GM19372 (cell line): Measurements from ENCODE around the gene SBF2.

Experiments
- ATAC-seq: cut with Tn5 transposase; IDR thresholded peaks from one replicate; pipeline ENCODE4 v1.9.1; 2021; ENCODE audit warnings: mild to moderate bottlenecking, low read depth, moderate library complexity; ENCODE audit not compliant: unreplicated experiment

Gene SBF2

GRCh38 chr11:10293423-10294289, at the start of gene SBF2:
Gene SBF2 (minus strand): TSS chr11:10294219. CDS start chr11:10294069, 150 bp downstream.
- ATAC-seq: peak; percentile 48

GRCh38 chr11:10338287-10338686, 44.3 kb upstream of the SBF2 start:
- ATAC-seq: no peak

DNA sequence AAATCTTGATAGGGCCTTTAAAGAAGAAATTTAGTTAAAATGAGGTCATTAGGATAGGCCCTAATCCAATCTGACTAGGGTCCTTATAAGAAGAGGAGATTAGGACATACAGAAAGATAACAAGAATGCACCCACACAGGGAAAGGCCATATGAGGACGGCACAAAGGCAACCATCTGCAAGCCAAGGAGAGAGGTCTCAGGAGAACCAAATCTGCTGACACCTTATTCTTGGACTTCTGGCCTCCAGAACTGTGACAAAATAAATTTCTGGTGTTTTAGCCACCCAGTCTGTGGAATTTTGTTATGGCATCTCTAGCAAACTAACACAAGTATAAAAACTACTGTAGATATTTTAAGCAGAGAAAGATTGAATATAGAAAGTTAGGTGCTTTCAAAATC, 39.5 kb upstream of the SBF2 start:
- no peak for ATAC-seq

- ATAC-seq: no peak
Observed at GRCh38 chr11:10331548-10332289, 37.7 kb upstream of the SBF2 start.

GRCh38 chr11:10329935-10330334, 35.9 kb upstream of the SBF2 start:
- ATAC-seq: no peak

- ATAC-seq: no peak
Observed at GRCh38 chr11:10329356-10329755, 35.3 kb upstream of the SBF2 start.

DNA sequence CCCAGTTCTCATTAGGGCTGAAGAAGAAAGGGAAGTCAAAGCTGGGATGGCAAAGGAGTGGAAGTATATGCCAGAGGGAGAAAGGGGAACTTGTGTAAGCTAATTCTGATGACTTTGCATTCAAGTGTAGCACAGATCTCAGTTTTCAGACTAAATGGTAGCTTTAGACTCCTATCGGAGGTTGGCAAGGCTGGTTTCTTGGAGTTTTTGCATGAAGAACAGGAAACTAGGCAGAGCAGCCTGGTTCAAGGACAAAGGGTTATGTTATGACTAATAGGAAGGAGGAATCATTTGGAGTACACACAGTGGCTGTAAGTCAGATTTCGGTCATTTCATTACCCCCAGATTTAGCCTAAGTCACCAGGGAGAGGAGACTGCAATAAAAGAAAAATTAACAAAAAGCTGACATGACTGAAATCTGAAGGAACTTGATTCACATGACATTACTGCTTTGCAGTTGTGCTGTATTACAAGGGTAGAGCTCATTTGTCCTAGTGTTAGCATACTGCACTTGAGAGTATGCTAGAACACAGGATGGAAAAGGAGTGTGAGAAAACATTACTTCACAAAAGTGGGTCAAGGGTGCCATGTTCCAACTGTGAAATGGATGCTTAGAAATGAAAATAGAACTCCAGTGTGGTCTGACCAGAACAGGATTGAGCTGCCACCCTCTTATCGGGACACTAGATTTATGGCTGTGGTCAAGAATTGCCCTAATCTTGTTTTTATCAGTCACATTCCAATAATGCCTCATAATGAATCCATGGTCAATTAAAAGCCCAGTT, 34.5 kb upstream of the SBF2 start:
- no peak for ATAC-seq

- ATAC-seq: no peak
Observed at GRCh38 chr11:10327254-10327653, 33.2 kb upstream of the SBF2 start.

DNA sequence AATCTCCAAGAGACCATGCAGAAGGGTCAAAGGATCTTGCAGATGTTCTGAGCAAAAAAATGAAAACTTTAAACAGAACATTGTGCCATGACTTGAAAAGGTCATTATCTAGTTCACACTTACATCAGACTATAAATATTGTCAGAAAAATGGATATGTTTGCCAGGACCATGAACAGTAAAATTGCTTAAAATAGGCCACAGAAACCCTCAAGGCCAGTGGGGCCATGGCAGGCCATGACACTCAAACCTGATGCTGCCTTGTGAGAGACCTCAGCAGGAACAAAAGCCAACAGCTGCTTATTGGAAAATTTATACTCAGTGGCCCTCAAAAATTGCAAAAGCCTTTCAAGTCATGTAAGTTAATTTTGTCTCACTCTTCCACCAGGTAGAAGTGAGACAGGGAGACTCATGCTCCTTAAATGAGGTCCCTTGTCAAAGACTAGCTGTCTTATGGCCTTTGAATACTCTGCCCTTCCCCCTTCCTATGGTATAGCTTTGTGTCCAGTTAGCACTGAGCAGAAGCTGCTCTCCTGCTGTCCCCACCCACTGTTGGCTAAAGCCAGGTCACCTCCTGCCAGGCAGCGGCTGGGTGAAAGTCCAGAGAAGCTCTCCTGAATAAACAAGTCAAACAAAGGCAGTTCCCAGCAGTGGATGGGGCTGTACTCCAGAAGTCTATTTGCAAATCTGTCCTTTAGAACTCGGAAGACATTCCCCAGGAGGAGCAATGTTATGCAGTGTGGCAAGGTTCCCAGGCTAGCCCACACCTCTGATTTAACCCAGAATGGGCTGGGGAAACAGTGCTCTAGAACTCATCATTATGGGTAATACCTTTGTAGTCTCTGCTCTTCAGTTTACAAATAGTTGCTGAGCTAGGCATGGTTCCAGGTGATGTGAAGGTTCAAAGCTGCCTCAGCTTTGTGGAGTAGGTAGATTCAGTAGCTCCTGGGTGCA, 32.3 kb upstream of the SBF2 start:
- no peak for ATAC-seq

- ATAC-seq: no peak
Observed at GRCh38 chr11:10325277-10326011, 31.4 kb upstream of the SBF2 start.

GRCh38 chr11:10324474-10324873, 30.5 kb upstream of the SBF2 start:
- ATAC-seq: no peak

DNA sequence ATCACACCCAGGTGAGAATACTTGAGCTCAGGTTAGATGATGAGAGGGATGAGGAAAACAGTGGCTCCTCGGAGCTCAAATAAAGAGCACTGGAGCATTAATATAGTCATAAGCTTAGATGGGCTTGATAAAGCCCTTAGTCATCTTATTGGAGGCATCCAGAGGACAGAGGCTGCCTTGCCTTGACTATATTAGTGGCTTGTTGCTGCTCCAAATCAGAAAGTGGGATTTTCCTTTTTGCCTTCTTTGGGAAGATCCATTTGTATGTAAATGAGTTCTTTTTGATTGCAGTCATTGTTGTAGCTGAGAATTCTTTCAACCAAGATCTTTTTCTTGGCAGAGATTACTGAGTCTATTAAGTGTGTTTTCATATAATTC, 29.8 kb upstream of the SBF2 start:
- no peak for ATAC-seq

DNA sequence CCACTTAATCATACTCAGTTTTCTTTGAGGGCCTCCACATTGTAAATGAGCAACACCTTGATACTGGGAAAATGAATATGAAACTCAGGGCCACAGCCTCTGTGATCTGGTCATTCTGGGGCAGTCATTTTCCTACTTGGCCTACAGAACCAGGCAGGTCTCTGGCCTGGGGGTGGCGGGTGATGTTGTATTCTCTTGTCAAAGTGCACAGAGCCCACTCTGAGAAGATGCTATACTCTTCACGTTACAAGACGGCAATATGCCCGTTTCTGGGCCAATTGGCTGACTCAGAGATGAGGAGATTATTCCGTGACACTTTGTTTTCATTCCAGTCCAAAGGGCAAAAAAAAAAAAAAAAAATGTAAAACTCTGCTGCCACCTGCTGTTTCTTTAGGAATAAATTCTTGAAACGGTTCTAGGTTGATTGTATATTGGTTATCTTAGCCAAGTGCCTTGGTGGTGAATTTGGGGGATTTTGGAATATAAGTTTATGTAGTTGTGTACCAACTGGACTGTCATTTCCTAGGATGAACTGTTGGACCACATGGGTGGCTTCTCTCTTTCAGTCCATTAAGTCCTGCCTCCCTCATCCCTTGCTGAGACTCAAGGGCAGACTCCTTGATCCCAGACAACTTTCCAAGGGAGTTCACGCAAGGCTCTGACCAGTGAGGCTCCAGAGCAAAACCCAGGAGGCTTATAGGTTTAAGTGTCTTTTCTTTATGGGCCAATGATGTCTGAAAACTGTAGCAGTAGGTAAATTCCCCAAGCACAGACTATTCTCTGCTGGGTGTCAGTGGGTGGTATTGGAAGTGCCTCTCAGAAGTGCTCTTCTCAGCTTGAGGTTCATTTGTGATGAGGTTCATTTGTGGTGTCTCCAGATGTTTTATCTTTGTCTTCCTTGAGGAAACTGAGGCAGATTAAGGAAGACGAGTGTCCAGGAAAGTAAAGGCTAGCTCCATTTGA, 29.1 kb upstream of the SBF2 start:
- ATAC-seq: no peak

DNA sequence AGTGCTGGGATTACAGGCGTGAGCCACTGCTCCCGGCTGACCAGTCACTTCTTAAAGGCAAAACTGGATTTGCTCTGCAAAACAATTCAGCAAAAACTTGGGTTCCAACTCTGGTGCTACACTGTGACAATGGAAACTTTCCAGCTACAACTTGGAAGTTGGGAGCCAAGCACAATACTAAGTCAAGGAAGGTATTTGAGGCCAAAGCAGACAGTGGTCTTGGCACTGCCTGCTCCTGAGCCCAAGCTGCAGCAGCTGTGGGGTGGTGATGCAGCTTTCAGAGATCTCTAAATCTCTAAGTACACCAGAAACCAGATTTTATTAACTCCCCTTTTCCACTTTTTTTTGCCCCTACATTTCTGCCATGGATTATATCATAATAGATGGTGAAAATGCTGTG, 28.4 kb upstream of the SBF2 start:
- no peak for ATAC-seq

GRCh38 chr11:10320736-10321465, 26.9 kb upstream of the SBF2 start:
- ATAC-seq: no peak

- ATAC-seq: no peak
Observed at GRCh38 chr11:10319702-10320558, 25.9 kb upstream of the SBF2 start.

DNA sequence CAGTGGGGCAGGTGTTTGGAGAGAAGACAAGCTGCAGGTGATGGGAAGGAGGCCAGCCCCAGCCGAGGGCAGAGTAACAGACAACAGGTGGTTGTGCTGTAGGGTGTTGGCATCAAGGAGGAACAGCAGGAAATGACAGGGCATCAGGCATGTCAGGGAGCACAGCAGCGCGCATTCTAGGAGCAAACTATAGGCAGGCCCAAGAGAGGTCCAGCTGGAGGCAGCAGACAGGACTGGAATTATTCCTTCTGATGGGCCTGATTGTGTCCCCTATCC, 24.4 kb upstream of the SBF2 start:
- no peak for ATAC-seq
